ENCODE results near the gene CACNA2D4.

Gene CACNA2D4

GRCh38 chr12:1769809-1770494 is 148.5 kb downstream of the CACNA2D4 start:
- TF ChIP-seq CTCF (IDR thresholded peaks at IDR 0.05; ENCODE audit: borderline replicate concordance, insufficient read depth, low read depth, low read length) = no peak

GRCh38 chr12:1768615-1769014 is 149.8 kb downstream of the CACNA2D4 start:
- H3K4me3 ChIP-seq (ENCODE audit: low read depth, low read length) = no peak overlapping the region
- no peak for TF ChIP-seq CTCF (IDR thresholded peaks at IDR 0.05; ENCODE audit: borderline replicate concordance, insufficient read depth, low read depth, low read length)

More at GRCh38 chr12:1769809-1770494, 148.5 kb downstream of the CACNA2D4 start:
- no peak overlapping the region for H3K4me3 ChIP-seq (ENCODE audit: low read depth, low read length)

- H3K4me3 ChIP-seq (ENCODE audit: low read depth, low read length) = no peak overlapping the region
- TF ChIP-seq CTCF (IDR thresholded peaks at IDR 0.05; ENCODE audit: borderline replicate concordance, insufficient read depth, low read depth, low read length) = no peak
These were observed 150.9 kb downstream of the CACNA2D4 start for GRCh38 chr12:1767407-1768090.

GRCh38 chr12:1766110-1766509 is 152.3 kb downstream of the CACNA2D4 start:
- H3K4me3 ChIP-seq (ENCODE audit: low read depth, low read length) = no peak overlapping the region
- no peak for TF ChIP-seq CTCF (IDR thresholded peaks at IDR 0.05; ENCODE audit: borderline replicate concordance, insufficient read depth, low read depth, low read length)

GRCh38 chr12:1763153-1763552 is 155.3 kb downstream of the CACNA2D4 start:
- no peak for TF ChIP-seq CTCF (IDR thresholded peaks at IDR 0.05; ENCODE audit: borderline replicate concordance, insufficient read depth, low read depth, low read length)
- H3K4me3 ChIP-seq (ENCODE audit: low read depth, low read length) = no peak overlapping the region

- H3K4me3 ChIP-seq (ENCODE audit: low read depth, low read length) = no peak overlapping the region
- TF ChIP-seq CTCF (IDR thresholded peaks at IDR 0.05; ENCODE audit: borderline replicate concordance, insufficient read depth, low read depth, low read length) = no peak
These were observed 156.6 kb downstream of the CACNA2D4 start for GRCh38 chr12:1761857-1762256.
